ENCODE results near the gene GNGT1.

The GNGT1 gene

DNA sequence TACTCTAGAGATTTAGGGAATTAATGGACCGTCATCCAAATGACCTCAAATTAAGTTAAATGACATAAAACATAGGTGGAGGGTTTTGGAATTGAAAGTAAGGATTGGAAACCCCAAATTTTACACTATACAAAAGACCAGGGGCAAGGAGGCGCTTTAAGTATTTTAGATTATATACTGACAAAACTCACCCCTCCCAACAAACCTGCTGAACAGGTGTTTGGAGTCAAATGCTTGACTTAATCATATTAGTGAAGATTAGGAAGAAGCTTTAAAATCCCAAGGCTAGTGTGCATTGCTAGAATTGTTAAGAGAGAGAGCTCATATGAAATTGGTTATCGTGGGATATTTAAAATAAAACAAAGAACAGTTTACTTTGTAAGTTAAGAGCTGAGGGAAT is at the start of gene GNGT1:
Gene GNGT1 (plus strand): TSS at position 301 of the 400 bp plus-strand sequence. CDS start 180 bp downstream, outside the sequence.
- no peak for DNase-seq

DNA sequence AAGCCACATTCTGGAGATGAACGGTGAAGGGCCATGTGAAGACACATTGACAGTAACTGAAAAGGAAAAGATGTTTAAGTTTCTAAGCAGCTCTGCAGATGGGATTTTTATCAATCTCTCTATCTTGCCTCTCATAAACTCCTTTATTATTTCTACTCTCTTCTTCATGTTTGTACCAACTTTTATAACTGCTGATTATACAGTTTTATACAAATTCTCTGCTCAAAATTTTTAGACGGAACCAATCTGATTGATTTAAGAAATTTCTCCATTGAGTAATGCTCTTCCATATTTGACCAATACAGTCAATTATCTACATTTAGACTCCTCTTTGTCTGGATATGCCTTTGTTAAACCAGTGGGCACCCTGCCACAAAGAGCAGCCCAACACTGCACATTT is 47.5 kb upstream of the GNGT1 start:
- DNase-seq: no peak

DNA sequence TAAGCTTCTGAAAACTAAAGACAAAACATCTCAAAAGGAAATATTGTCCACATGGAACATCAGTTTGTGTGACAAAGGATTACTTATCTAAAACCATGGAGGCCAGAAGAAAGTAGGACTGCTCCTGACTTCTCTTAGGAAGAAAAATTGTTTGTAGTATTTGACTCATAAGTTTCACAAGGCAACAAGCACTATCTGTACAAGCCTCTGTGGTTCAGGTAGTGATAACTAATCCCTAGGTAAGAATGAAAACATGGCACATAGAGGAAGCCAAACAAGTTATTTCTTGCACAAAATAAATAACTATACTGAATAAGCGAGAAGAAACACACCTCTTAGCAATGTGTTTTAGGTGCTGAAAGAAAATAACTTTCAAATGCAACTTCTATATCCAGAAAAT is 46.1 kb upstream of the GNGT1 start:
- no peak for DNase-seq

DNA sequence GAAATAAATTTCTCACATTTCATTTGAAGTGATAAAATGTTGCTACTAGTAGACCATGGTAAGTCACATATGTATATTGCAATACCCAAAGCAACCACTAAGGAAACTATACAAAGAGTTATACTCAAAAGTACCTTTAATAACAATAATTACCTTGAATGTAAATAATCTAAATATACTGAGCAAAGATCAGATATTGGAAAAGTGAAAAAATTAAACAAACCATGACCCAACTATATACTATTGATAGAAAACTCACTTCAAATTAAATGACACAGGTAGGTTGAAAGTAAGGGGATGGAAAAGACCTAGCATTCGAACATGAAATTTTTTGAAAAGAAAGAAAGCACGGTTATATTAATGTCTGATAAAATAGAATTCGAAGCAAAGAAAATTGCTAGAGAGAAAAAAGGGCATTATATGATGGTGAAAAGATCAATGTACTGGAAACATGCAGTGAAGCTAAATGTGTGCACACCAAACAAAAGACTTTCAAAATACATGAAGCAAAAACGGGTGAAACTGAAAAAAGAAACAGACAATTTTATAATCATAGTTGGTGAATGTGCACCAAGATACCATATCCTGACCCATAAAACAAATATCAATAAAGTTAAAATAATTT is 44.9 kb upstream of the GNGT1 start:
- no peak for DNase-seq

DNA sequence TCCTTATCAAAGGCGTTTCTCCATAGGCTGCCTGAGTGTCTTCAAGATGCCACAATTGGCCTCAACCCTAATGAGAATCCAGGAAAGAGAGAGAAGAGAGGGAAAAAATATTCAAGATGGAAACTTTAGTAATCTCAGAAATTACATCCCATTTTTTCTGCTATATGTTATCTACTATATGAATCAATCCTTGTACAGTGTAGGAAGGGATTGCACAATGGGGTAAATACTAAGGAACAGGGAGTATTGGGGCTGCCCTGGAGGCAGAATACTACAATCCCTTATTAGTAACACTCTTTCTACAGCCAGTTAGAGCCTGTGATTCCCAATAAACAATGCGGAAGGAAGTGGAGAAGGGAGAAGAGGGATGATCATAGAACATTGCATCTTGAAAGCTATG is 43.7 kb upstream of the GNGT1 start:
- no peak for DNase-seq

DNA sequence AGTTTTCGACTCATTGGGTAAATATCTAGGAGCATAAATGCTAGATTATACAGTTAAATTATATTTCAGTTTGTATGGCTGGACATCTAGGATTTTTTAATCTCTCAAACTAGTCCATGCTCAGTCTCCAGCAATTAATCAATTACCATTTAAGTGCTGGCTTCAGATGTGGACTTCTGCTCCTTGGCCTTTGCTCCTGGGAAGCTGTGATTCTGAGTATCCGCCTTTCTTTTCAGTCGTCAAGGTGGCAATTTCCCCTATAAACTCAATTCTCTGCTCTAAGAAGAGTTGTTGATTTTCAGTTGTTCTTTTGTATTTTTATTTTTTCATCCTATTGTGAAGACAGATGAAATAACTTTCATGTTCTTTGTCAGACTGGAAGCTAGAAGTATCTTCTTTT is 39.5 kb upstream of the GNGT1 start:
- DNase-seq: no peak

DNA sequence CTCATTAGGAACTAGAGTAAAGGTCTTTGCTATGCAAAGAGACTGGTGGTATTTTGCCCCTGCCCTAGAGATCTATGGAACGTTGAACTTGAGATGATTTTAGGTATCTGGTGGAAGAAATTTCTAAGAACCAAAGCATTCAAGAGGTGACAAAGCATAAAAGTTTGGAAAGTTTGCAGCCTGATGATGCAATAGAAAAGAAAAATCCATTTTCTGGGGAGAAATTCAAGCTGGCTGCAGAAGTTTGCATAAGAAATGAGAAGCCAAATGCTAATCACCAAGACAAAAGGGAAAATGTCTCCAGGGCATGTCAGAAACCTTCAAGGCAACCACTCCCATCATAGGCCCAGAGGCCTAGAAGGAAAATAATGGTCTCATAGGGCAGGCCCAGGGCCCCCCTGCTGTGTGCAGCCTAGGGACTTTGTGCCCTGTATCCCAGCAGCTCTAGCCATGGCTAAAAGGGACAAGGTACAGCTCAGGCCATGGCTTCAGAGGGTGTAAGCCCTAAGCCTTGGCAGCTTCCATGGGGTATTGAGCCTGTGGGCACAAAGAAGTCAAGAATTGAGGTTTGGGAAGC is 32.3 kb upstream of the GNGT1 start:
- no peak for DNase-seq

DNA sequence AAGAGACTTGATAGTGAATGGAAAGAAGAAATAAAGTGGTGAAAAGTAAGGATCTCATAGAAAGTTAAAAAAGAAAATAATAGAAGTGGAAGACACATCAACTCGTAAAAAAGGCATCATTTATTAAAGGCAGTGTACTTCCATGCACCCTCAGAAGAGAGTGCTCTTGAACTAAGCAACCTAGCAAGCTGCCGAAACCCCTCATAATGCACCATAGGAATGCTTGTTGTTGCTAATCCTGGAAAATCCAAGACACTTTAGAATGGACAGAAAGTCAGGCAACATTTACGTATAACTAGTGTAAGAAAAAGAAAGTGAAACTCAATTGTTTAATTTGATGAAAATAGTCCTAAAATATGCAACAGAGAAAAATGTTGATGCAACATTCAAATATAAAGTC is 28.6 kb upstream of the GNGT1 start:
- no peak for DNase-seq

DNA sequence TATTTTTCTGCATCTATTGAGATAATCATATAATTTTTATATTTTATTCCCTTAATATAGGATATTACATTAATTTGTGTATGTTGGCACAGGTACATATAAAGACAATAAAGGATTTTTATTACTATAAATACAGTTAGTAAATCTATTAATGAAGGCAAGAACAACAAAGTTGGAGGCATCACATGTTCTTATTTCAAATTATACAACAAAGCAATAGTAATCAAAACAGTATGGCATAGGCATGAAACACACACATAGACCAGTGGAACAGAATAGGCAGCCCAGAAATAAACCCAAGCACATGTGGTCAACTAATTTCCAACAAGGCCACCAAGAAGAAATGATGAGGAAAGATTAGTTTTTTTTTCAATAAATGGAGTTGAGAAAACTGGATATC is 27.0 kb upstream of the GNGT1 start:
- DNase-seq: no peak

DNA sequence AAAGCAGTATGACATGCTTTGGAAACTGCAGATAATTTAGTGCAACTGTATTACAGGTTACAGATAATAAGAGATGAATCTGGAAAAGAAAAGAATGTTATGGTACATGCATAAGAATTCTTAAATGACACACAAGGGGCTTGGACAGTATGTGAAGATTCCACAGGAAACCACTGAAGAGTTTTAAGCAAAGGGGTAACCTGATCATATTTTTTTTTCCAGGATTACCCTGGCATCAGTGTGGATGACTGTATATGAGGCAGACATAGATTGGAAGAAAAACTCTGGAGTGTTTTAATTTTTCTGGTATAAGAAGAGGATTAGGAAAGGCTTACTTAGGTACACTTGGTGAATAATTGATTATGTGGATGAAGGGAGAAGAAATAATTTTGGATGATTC is 23.9 kb upstream of the GNGT1 start:
- no peak for DNase-seq

DNA sequence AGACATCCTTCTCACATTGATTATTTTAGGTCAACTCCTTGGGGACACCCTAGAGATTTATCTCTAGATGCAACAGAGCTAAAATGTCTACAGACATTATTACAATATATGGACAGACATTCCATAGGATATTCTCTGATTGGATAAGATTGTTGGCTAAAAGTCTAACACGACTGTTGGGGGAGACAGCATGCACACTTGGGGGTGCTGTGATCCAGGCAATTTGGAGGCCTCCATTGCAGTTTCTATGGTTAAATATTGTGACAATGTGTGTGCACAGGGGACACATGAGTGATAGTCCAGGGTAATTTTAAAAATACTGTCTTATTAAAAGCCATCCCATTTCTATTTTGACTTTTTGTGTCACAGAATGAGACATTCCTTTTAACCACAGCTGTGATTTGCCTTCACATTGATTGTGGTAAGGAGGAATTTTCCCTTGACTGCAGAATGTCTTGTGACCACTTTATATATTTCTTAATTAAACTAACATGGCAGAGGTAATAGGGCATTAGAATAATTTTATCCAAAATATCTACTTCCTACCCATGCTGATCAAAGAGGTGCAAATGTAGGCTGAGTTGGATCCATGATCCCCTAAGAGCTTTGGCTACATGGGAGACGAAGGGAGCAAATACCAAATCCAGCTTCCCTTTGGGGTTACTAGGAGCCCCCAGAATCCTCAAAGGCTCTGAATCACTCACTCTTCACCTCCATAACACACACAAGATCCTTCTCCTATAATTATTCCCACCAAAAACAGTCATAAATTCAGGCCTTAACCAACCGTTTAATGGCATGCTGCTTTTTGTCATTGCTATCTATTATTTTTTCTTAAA is 23.1 kb upstream of the GNGT1 start:
- no peak for DNase-seq

DNA sequence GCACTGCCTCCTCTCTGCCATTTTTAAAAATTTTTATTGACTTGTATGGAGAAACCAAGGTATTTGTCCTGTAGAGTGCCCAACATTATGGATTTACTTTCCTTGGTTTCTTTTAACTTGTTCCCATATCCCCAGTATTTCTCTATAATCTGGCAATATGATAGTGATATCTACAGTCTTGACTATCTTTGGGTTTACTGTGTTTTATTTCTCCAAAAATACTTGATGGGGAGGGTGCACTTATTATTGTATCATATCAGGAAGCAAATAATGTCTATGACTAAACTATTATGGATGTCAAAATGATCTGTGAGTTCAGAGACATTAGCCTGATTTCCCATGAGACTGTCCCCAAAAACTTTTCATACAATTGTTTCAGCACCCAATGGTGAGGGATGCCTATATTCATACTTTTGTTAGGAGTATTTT is 22.4 kb upstream of the GNGT1 start:
- DNase-seq: no peak

DNA sequence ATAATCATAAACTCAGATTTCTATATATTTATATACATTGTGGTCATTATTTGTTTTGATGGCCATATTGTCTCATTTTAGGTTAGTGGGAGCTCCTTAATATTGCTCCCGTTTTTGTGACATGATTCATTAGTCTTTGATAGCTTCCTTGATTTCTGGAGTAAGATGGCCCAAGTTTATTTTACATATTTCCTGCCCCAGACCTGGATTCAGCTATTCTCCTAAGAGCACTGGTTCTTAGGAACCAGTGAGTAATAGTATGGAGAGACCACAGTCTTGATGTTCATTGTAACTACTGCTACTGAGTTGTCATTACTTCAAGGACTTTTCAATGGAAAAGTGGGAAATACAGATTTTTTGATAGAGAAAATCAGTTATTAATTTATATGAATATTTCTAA is 21.8 kb upstream of the GNGT1 start:
- DNase-seq: no peak

DNA sequence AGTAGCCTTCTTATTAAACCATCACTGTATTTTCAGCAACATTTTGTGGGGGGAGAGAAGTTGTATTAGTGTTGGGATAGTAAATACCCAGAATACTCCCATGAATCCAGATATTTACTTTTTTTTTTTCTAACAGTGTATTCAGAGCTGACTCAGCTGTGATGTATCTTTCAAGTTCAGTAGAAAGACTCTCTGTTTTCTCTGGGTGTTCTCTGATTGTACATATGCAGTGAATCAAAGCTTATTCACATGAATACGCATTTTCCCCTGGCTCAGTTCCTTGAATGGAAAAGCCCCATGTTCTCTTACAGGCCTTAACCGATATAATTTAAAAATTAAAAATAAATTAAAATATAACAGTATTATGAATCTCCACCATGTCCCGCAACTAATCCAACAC is 17.1 kb upstream of the GNGT1 start:
- no peak for DNase-seq

DNA sequence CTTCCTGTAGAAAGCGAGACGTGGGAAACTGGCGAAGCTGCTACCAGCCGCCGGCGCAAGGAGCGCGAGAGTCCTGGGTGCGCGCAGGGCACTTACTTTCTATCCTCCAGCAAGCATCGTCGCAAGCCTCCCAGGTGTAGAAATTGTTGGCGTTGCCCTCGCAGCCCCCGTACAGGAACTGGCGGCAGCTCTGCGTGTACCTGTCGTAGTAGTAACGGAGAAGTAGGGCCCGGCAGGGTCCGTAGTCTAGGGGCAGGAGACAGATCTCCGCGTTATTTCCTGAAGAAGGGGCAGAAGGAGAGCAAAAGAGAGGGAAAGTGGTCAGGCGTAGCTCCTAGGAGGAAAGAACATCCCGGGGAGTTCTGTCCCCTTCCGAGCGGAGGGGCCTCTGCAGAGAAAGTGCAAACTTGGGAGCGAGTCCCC is 16.3 kb upstream of the GNGT1 start:
- DNase-seq: no peak

DNA sequence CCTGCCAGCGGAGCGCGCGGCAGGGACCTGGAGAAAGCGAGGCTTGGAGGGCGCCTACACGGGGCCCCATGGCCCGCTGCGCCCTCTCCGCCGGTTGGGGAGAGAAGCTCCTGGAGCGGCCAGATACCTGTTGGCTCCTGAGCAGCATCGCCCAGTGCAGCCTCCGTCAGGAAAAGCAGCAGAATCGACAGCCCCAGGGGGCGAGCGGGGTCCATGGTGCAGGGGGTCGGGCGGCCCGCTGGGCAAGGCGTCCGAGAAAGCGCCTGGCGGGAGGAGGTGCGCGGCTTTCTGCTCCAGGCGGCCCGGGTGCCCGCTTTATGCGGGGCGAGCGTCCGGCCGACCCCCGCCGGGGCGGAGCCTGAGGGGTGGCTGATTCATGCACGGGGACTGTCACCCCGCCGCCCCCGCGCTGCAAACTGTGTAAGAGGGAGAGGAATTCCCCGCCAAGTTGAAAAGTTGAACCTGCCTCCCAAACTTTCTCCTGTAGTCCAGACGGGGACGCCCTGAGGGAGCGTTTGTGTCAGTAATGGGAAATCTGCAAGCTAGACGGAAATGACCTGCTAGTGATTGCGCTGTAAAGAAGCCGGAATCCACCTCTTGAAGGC is 15.8 kb upstream of the GNGT1 start, which contains the start of gene TFPI2:
Gene TFPI2 (minus strand): TSS at position 290 of the 605 bp plus-strand sequence. CDS start 75 bp downstream, at position 215.
- no peak for DNase-seq

DNA sequence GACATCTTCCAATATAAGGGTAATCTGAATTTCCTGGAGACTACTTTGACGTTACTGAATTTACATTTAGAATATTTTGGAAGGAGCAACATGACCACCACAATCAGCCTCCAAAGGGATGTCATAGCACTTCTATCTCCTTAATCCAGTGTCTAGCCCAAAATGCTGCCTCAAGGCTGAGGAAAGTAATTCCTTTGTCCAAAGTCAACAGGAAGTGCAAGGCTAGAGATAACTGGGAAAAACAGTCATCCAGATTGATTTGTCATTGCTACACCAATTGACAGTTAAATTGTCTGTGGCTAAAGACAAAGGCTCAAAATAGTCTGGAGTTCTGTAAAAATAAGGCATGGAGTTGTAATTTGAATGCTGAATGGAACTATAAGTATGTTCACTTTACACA is 11.9 kb upstream of the GNGT1 start:
- no peak for DNase-seq

DNA sequence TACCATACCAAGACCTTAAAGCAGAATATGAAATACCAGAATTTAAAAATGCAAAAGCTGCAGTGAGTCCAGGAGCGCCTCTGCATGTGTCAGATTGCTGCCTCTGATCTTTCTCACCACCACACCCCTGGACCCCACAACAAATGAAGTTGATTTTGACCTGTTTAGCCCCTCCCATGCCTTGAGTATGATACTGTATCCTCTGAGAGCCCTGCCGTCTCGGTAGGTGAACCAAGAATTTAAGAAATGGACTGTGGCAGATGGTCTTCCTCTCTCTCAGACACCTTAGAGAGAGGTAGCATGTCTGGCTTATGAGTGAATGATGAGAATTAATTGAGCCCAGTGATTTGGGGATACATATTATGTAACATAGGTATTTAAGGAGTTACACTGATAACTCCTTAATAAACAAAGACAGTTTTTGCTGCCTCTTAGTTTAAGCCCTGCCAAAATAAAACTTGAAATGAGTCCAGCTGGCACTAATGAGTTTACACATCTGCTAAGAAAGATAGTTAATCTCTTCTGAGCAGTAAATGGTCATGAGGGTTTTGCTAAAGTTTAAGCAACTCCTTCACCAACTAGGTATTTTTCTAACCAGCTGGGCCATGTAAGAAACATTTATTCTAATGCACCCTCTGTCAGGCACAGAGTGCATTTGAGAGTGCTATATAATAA is 11.3 kb upstream of the GNGT1 start:
- DNase-seq: no peak

DNA sequence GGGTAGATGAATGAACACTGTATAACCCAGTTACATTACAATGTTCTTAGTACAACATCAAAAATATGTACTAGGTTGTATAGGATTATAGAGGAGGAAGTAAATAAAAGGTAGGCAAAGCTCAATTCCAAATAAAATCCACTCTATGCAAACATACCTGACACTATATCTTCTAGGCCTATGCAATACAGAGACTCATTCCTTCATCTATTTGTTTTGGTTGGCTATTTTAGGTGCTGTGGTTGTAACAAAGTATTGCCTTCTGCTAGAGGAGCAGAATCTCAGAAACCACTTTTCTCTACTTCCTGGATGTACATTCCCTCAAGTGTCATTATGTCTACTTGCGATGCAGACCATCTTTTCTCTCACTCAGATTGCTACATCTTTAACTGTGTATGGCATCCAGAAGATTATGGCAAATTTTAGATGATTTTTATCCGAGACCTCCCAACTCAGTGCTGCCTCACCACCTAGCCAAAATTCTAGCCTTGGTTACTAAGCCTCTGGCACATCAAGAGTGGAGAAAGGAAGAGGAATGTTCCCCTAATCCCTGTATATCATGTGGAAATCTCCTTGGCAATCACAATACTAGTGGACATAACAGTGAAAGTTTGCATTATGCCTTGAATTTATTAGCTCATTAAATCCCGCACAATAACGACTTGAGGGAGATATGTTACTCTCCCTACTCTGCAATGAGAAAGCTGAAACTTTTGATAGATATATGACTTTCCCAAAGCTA is 10.3 kb upstream of the GNGT1 start:
- no peak for DNase-seq

DNA sequence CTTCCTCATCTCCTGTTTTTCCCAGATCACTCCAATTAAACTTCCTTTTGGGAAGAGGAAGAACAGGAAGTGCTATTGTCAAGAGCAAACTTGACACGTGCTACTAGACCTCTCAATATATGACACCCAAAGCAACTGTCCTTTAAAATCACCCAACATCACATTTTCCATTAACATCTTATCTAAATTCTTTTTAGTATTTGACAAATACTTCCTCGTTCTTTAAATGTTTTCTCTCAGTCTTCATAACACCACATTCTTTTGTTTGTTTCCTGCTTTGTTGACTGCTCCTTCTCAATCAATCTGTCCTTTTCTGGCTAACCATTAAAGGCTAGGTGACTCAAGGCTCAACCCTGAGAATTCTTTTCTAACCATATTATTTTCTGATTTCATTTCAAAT is 8.7 kb upstream of the GNGT1 start:
- DNase-seq: no peak

DNA sequence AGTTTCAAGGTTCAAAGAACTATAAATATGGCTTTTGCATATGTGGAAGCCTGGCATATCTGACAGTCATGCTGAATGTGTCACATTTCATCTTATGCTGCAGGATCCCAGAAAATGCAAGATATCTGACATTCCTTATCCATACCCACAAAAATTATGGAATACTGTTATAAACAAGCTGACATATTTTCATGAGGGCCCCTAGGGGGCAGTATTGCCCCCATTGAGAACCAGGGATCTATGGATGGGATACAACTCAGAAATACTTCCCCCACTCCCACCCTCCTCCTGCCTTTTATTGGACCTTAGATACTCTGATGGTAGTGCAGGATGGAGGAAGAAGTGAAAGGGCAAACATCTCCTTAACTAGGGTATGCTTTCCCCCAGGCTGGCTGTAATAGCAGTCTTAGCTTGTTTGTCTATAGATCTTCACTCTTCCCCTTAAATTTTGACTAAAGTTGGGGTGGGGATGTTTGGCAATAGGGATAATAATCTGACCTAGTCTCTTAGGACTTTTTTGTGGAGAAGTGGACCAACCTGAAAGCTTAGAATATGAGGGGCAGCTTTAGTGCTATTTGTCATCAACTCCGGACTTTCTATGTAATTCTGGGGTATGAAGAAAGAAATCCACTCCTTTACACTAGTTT is 3.5 kb upstream of the GNGT1 start:
- DNase-seq: no peak

Measured in C1 segment of cervical spinal cord (tissue), 14 donors.